Trophoblast cell (in vitro differentiated cells and primary cell): ENCODE data around the gene SNAPC1.
A peak's percentile ranks its signal among the peaks of the same experiment; 100 is the strongest.

Source experiments
- DNase-seq, 2 donors: peaks; one replicate each; pipeline ENCODE4 v3.0.0-alpha.2; 2016
- H2AFZ ChIP-seq: 2 replicates; pipeline ENCODE4 v1.6.1; 2013; ENCODE audit warnings: low read length, moderate library complexity, mild to moderate bottlenecking; ENCODE audit not compliant: insufficient read depth, poor library complexity
- H2AK5ac ChIP-seq: 2 replicates; pipeline ENCODE4 v1.6.1; 2013; ENCODE audit warnings: mild to moderate bottlenecking, low read length
- H2BK120ac ChIP-seq: 2 replicates; pipeline ENCODE4 v1.6.1; 2013; ENCODE audit warnings: low read length, mild to moderate bottlenecking, moderate library complexity; ENCODE audit not compliant: insufficient read depth, poor library complexity
- H2BK12ac ChIP-seq: 2 replicates; pipeline ENCODE4 v1.6.1; 2013; ENCODE audit warnings: mild to moderate bottlenecking, low read length, moderate library complexity
- H2BK5ac ChIP-seq: 2 replicates; pipeline ENCODE4 v1.6.1; 2013; ENCODE audit warnings: low read length, low read depth, moderate library complexity, mild to moderate bottlenecking; ENCODE audit not compliant: poor library complexity
- H3K14ac ChIP-seq: 2 replicates; pipeline ENCODE4 v1.6.1; 2013; ENCODE audit warnings: mild to moderate bottlenecking, low read length
- H3K18ac ChIP-seq: 2 replicates; pipeline ENCODE4 v1.6.1; 2013; ENCODE audit warnings: mild to moderate bottlenecking, low read length
- H3K23ac ChIP-seq: 2 replicates; pipeline ENCODE4 v1.6.1; 2013; ENCODE audit warnings: low read length
- H3K27ac ChIP-seq: 2 replicates; pipeline ENCODE4 v1.5.1; 2013; ENCODE audit warnings: low read depth, mild to moderate bottlenecking, inconsistent platforms, low read length, moderate library complexity
- H3K27me3 ChIP-seq: 2 replicates; pipeline ENCODE4 v1.6.1; 2013; ENCODE audit warnings: inconsistent platforms, mild to moderate bottlenecking, low read length, moderate library complexity; ENCODE audit not compliant: insufficient read depth
- H3K36me3 ChIP-seq, 2 experiments: 1 replicate in 1 of 2; 2 replicates in 1 of 2; pipeline ENCODE4 v1.6.1; 2013; ENCODE audit warnings: low read length in 2 of 2, mild to moderate bottlenecking in 2 of 2, moderate library complexity in 1 of 2; ENCODE audit not compliant: insufficient read depth in 2 of 2, control insufficient read depth in 1 of 2
- H3K4ac ChIP-seq: 2 replicates; pipeline ENCODE4 v1.6.1; 2013; ENCODE audit warnings: low read depth, mild to moderate bottlenecking, low read length, moderate library complexity
- H3K4me1 ChIP-seq, 2 experiments: 1 replicate in 1 of 2; 2 replicates in 1 of 2; pipeline ENCODE4 v1.6.1; 2013; ENCODE audit warnings: low read length in 2 of 2, mild to moderate bottlenecking in 2 of 2, moderate library complexity in 1 of 2; ENCODE audit not compliant: insufficient read depth in 2 of 2, control insufficient read depth in 1 of 2
- H3K4me2 ChIP-seq: 2 replicates; pipeline ENCODE4 v1.6.1; 2013; ENCODE audit warnings: inconsistent platforms, mild to moderate bottlenecking, low read length, moderate library complexity
- H3K4me3 ChIP-seq: 2 replicates; pipeline ENCODE4 v1.5.1; 2013; ENCODE audit warnings: mild to moderate bottlenecking, low read depth, low read length, inconsistent platforms
- H3K79me1 ChIP-seq: one replicate; pipeline ENCODE4 v1.6.1; 2013; ENCODE audit warnings: low read length
- H3K79me2 ChIP-seq: 2 replicates; pipeline ENCODE4 v1.6.1; 2013; ENCODE audit warnings: low read length, mild to moderate bottlenecking; ENCODE audit not compliant: control insufficient read depth, insufficient read depth, poor library complexity
- H3K9ac ChIP-seq: 2 replicates; pipeline ENCODE4 v1.6.1; 2013; ENCODE audit warnings: mild to moderate bottlenecking, low read length
- H3K9me3 ChIP-seq: 2 replicates; pipeline ENCODE4 v1.6.1; 2013; ENCODE audit warnings: low read depth, mild to moderate bottlenecking, control low read depth, inconsistent platforms, low read length; ENCODE audit not compliant: insufficient read depth
- H4K12ac ChIP-seq: 2 replicates; pipeline ENCODE4 v1.6.1; 2013; ENCODE audit warnings: low read depth, mild to moderate bottlenecking, low read length, moderate library complexity
- H4K8ac ChIP-seq: 2 replicates; pipeline ENCODE4 v1.6.1; 2013; ENCODE audit warnings: low read depth, mild to moderate bottlenecking, low read length, moderate library complexity
- H4K91ac ChIP-seq: one replicate; pipeline ENCODE4 v1.6.1; 2013; ENCODE audit warnings: low read depth, mild to moderate bottlenecking, low read length, moderate library complexity
- WGBS: extraction: QIAGEN DNeasy Blood & Tissue Kit; methylation state at CpG from one replicate; pipeline ENCODE4 v1.1.7; 2013; ENCODE audit warnings: missing lambda C conversion rate; ENCODE audit not compliant: insufficient read length, insufficient coverage; ENCODE audit errors: extremely low coverage; 5-methylcytosine and 5-hydroxymethylcytosine counted together

The SNAPC1 gene

DNA sequence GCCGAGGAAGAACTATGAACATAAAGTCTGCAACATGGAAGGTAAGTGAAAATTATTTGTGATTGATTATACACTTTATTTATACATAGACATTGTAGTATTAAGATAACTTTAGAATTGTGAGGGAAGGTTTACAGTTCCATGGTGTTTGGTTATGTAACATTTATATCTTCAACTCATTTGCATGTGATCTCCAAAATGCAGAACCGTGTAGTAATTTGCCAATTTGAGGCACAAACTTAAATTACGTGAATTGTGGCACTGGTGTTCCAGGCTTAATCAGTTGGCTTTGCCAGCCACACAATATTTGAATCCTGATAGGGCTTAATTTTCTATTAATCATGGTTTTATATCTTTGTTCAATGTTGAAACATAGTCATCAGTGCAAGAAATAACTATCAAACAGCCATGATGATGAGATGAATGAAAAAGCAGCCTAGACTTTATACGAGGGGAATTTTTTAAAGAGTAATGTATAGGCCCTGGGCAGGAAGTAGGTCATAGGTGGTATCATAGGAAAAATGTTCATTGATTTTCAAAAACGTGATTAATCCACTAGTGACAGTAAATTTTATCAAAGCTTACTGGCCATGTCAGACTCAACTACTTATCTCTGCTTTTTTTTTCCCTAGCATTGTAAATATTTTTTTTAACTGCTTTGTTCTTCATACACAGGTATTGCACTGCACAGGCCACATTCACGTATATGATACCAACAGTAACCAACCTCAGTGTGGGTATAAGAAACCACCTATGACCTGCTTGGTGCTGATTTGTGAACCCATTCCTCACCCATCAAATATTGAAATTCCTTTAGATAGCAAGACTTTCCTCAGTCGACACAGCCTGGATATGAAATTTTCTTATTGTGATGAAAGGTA, 35.2 kb upstream of the SNAPC1 start:
- H4K91ac ChIP-seq = no peak overlapping the region
- H3K4me3 ChIP-seq = no peak overlapping the region
- H2BK120ac ChIP-seq = no peak overlapping the region
- H2AK5ac ChIP-seq = no peak overlapping the region
- H3K36me3 ChIP-seq = peaks cover 21 to 36% of the 10 kb centered on the region in 2 experiments
- no peak overlapping the region for H2AFZ ChIP-seq
- peak overlapping the region; percentile 79 for H3K4ac ChIP-seq
- H3K79me2 ChIP-seq = peaks cover 3% of the 10 kb centered on the region
- no peak overlapping the region for H3K9ac ChIP-seq
- H3K79me1 ChIP-seq = no peaks in the 10 kb centered on the region
- no peaks in the 10 kb centered on the region for H3K4me1 ChIP-seq
- H3K27ac ChIP-seq = no peak overlapping the region
- no peak for DNase-seq
- no peak overlapping the region for H3K14ac ChIP-seq
- no peak overlapping the region for H3K18ac ChIP-seq
- H4K12ac ChIP-seq = no peak overlapping the region
- H4K8ac ChIP-seq = no peak overlapping the region
- no peak overlapping the region for H3K23ac ChIP-seq
- H3K27me3 ChIP-seq = no peaks in the 10 kb centered on the region
- no CpG with 5 or more reads among the region's 7 CpGs for WGBS
- H2BK12ac ChIP-seq = no peak overlapping the region
- no peaks in the 10 kb centered on the region for H3K9me3 ChIP-seq
- no peak overlapping the region for H2BK5ac ChIP-seq
- H3K4me2 ChIP-seq = no peak overlapping the region

DNA sequence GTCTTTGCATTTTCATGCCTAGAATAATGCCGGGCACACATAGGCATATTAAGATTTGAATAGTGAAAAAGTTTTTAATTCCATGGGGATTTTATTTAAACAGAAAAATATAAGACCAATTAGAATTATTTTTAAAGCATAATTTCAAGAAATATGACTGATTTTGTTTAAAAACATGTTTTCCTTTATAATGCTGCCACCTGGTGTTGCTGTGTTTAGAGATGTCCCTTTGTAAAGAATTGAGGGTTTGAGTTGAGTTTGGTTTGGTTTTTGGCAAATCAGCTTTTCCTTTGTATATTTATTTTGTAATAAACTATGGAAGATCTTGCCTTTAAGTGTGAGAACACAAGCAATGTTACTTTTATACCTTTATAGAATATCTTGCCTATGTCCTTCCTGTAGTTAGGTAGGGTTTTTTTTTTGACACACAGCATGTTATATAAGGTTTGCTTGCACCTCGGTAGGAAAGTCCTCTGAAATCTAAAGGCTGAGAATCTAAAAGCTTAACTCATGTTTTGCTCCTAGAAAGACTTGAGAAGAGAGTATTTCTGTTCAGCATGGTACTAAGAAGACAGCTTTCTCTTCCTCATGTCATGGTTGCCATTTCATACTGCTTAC, 31.4 kb upstream of the SNAPC1 start:
- Histone ChIP-seq H2AFZ (no peak overlapping the region), H4K8ac (no peak overlapping the region), H3K9me3 (no peaks in the 10 kb centered on the region), H3K4ac (no peak overlapping the region), H2BK5ac (no peak overlapping the region), H3K18ac (no peak overlapping the region), H3K79me2 (no peaks in the 10 kb centered on the region), H4K12ac (no peak overlapping the region), H3K14ac (no peak overlapping the region), H2BK12ac (no peak overlapping the region), H2AK5ac (no peak overlapping the region), H2BK120ac (no peak overlapping the region), H3K79me1 (no peaks in the 10 kb centered on the region), H3K23ac (no peak overlapping the region), H3K4me3 (no peak overlapping the region), H3K36me3 (peaks cover 16 to 27% of the 10 kb centered on the region in 2 experiments), H3K27me3 (no peaks in the 10 kb centered on the region), H3K9ac (no peak overlapping the region), H3K4me2 (no peak overlapping the region), H4K91ac (no peak overlapping the region), H3K4me1 (no peaks in the 10 kb centered on the region), H3K27ac (no peak overlapping the region)
- no CpG with 5 or more reads among the region's 2 CpGs for WGBS
- DNase-seq = no peak

DNA sequence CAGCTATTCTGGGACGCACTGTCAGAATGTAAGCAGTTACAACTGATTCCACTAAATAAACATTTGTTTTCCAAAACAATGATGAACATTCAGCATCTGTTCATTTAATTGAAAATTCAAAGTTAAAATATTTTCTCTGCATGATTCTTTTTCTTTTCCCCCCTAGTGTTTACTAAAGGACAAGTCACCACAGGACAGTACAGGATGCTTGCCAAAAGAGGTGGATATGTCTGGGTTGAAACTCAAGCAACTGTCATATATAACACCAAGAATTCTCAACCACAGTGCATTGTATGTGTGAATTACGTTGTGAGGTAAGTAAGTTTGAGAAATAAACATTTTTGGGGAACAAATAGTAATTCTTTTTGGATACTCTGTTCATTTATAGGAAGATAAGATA, 28.2 kb upstream of the SNAPC1 start:
- H3K4me3 ChIP-seq = no peak overlapping the region
- H2BK120ac ChIP-seq = no peak overlapping the region
- H4K12ac ChIP-seq = no peak overlapping the region
- no peak overlapping the region for H3K18ac ChIP-seq
- H3K23ac ChIP-seq = no peak overlapping the region
- DNase-seq = no peak
- no peaks in the 10 kb centered on the region for H3K27me3 ChIP-seq
- H2AFZ ChIP-seq = no peak overlapping the region
- H3K27ac ChIP-seq = no peak overlapping the region
- H2BK5ac ChIP-seq = no peak overlapping the region
- no peak overlapping the region for H3K14ac ChIP-seq
- H3K9ac ChIP-seq = no peak overlapping the region
- H3K4me1 ChIP-seq = no peaks in the 10 kb centered on the region
- no peak overlapping the region for H3K4me2 ChIP-seq
- no peaks in the 10 kb centered on the region for H3K9me3 ChIP-seq
- no peaks in the 10 kb centered on the region for H3K79me1 ChIP-seq
- H3K36me3 ChIP-seq = peaks cover 19 to 34% of the 10 kb centered on the region in 2 experiments
- H3K79me2 ChIP-seq = no peaks in the 10 kb centered on the region
- H4K8ac ChIP-seq = no peak overlapping the region
- WGBS = no CpG with 5 or more reads among the region's 2 CpGs
- H3K4ac ChIP-seq = no peak overlapping the region
- no peak overlapping the region for H2AK5ac ChIP-seq
- no peak overlapping the region for H4K91ac ChIP-seq
- H2BK12ac ChIP-seq = no peak overlapping the region

DNA sequence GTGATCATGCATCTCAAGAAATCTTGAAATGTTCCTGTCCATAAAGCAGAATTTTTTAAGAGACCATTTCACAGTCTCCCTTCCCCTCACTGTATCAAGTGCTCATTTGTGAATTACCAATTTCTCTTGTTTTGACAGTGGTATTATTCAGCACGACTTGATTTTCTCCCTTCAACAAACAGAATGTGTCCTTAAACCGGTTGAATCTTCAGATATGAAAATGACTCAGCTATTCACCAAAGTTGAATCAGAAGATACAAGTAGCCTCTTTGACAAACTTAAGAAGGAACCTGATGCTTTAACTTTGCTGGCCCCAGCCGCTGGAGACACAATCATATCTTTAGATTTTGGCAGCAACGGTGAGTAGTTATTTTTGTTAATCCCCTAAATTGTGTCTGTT, 25.5 kb upstream of the SNAPC1 start:
- H3K9ac ChIP-seq = no peak overlapping the region
- H3K14ac ChIP-seq = no peak overlapping the region
- peaks cover 21 to 40% of the 10 kb centered on the region in 2 experiments for H3K36me3 ChIP-seq
- WGBS = no CpG with 5 or more reads among the region's 4 CpGs
- H3K4me3 ChIP-seq = no peak overlapping the region
- H3K4ac ChIP-seq = no peak overlapping the region
- no peak overlapping the region for H4K8ac ChIP-seq
- no peak for DNase-seq
- no peaks in the 10 kb centered on the region for H3K9me3 ChIP-seq
- no peak overlapping the region for H3K27ac ChIP-seq
- no peaks in the 10 kb centered on the region for H3K27me3 ChIP-seq
- no peak overlapping the region for H2BK12ac ChIP-seq
- no peak overlapping the region for H2AK5ac ChIP-seq
- H2BK120ac ChIP-seq = no peak overlapping the region
- H3K79me2 ChIP-seq = no peaks in the 10 kb centered on the region
- H2AFZ ChIP-seq = no peak overlapping the region
- no peak overlapping the region for H4K12ac ChIP-seq
- H3K79me1 ChIP-seq = no peaks in the 10 kb centered on the region
- H3K23ac ChIP-seq = no peak overlapping the region
- no peak overlapping the region for H3K4me2 ChIP-seq
- no peak overlapping the region for H3K18ac ChIP-seq
- no peaks in the 10 kb centered on the region for H3K4me1 ChIP-seq
- H4K91ac ChIP-seq = no peak overlapping the region
- no peak overlapping the region for H2BK5ac ChIP-seq
